Loucy (cell line): ENCODE data around the gene FHDC1.

Experiments used
- H2AFZ ChIP-seq: fragments of 200-600 bp; sonication (generic); 2 replicates; pipeline ENCODE4 v1.6.0; 2016; ENCODE audit warnings: antibody characterized with exemption, mild to moderate bottlenecking, low read length, moderate library complexity
- H3F3A ChIP-seq: fragments of 200-600 bp; 2 replicates; pipeline ENCODE4 v1.6.0; 2016; ENCODE audit warnings: antibody characterized with exemption, low read depth, mild to moderate bottlenecking
- H3K27me3 ChIP-seq: fragments of 200-600 bp; sonication (generic); 2 replicates; pipeline ENCODE4 v1.6.1; 2014; ENCODE audit warnings: low read length, mild to moderate bottlenecking; ENCODE audit not compliant: insufficient read depth, poor library complexity, severe bottlenecking
- H3K36me3 ChIP-seq: fragments of 200-600 bp; sonication (generic); 2 replicates; pipeline ENCODE4 v1.6.1; 2016; ENCODE audit warnings: low read length; ENCODE audit not compliant: insufficient read depth
- H3K4me1 ChIP-seq: fragments of 200-600 bp; sonication (generic); 2 replicates; pipeline ENCODE4 v1.5.1; 2014; ENCODE audit warnings: low read length, mild to moderate bottlenecking; ENCODE audit not compliant: insufficient read depth, poor library complexity, severe bottlenecking
- H3K4me2 ChIP-seq: fragments of 200-600 bp; sonication (generic); 2 replicates; pipeline ENCODE4 v1.6.0; 2014; ENCODE audit warnings: antibody characterized with exemption, low read length, low read depth, mild to moderate bottlenecking; ENCODE audit not compliant: poor library complexity, severe bottlenecking
- H3K4me3 ChIP-seq: fragments of 200-600 bp; sonication (generic); 2 replicates; pipeline ENCODE4 v1.5.1; 2014; ENCODE audit warnings: low read length, mild to moderate bottlenecking, mixed read lengths; ENCODE audit not compliant: poor library complexity, severe bottlenecking
- H3K79me2 ChIP-seq: fragments of 200-600 bp; sonication (generic); 2 replicates; pipeline ENCODE4 v1.6.1; 2014; ENCODE audit warnings: low read length; ENCODE audit not compliant: insufficient read depth
- H3K9ac ChIP-seq: fragments of 200-600 bp; sonication (generic); 2 replicates; pipeline ENCODE4 v1.6.0; 2014; ENCODE audit warnings: mild to moderate bottlenecking, low read depth, low read length, moderate library complexity; ENCODE audit not compliant: poor library complexity, severe bottlenecking
- H3K9me2 ChIP-seq: fragments of 200-600 bp; sonication (generic); replicated peaks from 2 replicates; pipeline ENCODE4 v1.6.1; 2016; ENCODE audit warnings: low read depth, low read length, mixed read lengths
- H3K9me3 ChIP-seq: fragments of 200-600 bp; sonication (generic); 2 replicates; pipeline ENCODE4 v1.6.1; 2014; ENCODE audit warnings: mild to moderate bottlenecking, antibody characterized with exemption, low read length, low read depth; ENCODE audit not compliant: insufficient read depth
- H4K20me1 ChIP-seq: fragments of 200-600 bp; sonication (generic); 2 replicates; pipeline ENCODE4 v1.6.0; 2014; ENCODE audit warnings: antibody characterized with exemption, low read length, mild to moderate bottlenecking; ENCODE audit not compliant: insufficient read depth, poor library complexity, severe bottlenecking
- EZH2phosphoT487 ChIP-seq: fragments of 200-600 bp; IDR thresholded peaks from 2 replicates; pipeline ENCODE4 v1.6.1; 2018; ENCODE audit warnings: antibody characterized with exemption, mild to moderate bottlenecking, moderate library complexity, borderline replicate concordance
- TF ChIP-seq, protein P1 (sequence below): fragments of 200-600 bp; sonication (generic); conservative IDR thresholded peaks from 2 replicates; pipeline ENCODE4 v1.5.1; 2014; ENCODE audit warnings: mild to moderate bottlenecking, antibody characterized with exemption, low read length

The FHDC1 gene

DNA sequence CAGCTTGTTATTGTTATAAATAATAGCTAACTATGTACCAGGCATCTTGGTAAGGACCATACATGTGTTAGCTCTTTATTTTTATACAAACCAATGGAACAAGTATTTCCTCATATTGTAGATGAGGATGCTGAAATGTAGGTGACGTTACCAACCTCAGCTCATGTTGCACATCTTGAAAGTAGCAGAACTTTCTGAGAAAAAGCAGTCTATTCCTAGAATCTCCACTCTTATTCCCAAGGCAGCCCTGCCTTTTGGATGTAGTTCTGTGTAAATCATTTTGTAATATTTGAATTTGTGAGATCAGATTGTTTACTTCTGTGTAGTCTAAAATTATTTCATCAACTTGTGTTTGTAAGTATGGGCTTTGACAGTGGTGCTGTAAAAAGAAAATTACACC, 5.3 kb downstream of the FHDC1 start:
- Histone ChIP-seq H3K36me3 (no peaks in the 10 kb centered on the region), H3K27me3 (no peaks in the 10 kb centered on the region), H3K9me2 (no peaks in the 10 kb centered on the region)

DNA sequence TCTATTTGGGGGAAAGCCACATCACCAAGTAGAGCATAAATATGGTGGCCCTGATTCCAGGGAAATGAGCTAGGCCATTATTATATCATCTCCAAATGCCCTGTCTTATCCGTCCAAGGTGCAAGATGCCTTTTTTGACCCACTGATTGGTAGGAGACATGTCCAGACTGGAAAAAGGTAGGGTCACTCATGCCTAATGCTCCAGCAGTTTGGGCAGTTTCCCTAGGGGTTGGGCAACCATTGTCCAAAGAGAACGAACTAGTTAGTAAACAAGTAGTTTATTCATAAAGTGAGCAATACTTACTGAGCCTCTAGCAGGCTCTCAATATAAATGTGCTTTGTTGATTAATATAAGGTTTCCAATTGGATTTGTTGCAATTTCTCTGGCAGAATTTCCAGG, 6.2 kb downstream of the FHDC1 start:
- H3K4me3 ChIP-seq: no peak overlapping the region
- no peaks in the 10 kb centered on the region for H3K79me2 ChIP-seq
- H3K36me3 ChIP-seq: no peaks in the 10 kb centered on the region
- no peak overlapping the region for H3K9ac ChIP-seq
- H3F3A ChIP-seq: no peaks in the 10 kb centered on the region
- H3K4me2 ChIP-seq: no peak overlapping the region
- no peaks in the 10 kb centered on the region for H3K9me2 ChIP-seq
- TF ChIP-seq EZH2phosphoT487: no peak
- TF ChIP-seq, protein P1, sequence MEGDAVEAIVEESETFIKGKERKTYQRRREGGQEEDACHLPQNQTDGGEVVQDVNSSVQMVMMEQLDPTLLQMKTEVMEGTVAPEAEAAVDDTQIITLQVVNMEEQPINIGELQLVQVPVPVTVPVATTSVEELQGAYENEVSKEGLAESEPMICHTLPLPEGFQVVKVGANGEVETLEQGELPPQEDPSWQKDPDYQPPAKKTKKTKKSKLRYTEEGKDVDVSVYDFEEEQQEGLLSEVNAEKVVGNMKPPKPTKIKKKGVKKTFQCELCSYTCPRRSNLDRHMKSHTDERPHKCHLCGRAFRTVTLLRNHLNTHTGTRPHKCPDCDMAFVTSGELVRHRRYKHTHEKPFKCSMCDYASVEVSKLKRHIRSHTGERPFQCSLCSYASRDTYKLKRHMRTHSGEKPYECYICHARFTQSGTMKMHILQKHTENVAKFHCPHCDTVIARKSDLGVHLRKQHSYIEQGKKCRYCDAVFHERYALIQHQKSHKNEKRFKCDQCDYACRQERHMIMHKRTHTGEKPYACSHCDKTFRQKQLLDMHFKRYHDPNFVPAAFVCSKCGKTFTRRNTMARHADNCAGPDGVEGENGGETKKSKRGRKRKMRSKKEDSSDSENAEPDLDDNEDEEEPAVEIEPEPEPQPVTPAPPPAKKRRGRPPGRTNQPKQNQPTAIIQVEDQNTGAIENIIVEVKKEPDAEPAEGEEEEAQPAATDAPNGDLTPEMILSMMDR: no peak
- peaks cover 20% of the 10 kb centered on the region for H3K4me1 ChIP-seq
- H2AFZ ChIP-seq: no peak overlapping the region
- no peaks in the 10 kb centered on the region for H3K27me3 ChIP-seq
- no peaks in the 10 kb centered on the region for H3K9me3 ChIP-seq
- H4K20me1 ChIP-seq: no peaks in the 10 kb centered on the region

More for the DNA sequence above, 5.3 kb downstream of the FHDC1 start:
- no peak overlapping the region for H3K4me2 ChIP-seq
- H3K9me3 ChIP-seq: no peaks in the 10 kb centered on the region
- no peaks in the 10 kb centered on the region for H3K79me2 ChIP-seq
- no peak overlapping the region for H2AFZ ChIP-seq
- no peak for TF ChIP-seq EZH2phosphoT487
- TF ChIP-seq, protein P1: no peak
- H3K4me3 ChIP-seq: no peak overlapping the region
- H4K20me1 ChIP-seq: no peaks in the 10 kb centered on the region
- H3K4me1 ChIP-seq: peaks cover 20% of the 10 kb centered on the region
- no peaks in the 10 kb centered on the region for H3F3A ChIP-seq
- no peak overlapping the region for H3K9ac ChIP-seq

DNA sequence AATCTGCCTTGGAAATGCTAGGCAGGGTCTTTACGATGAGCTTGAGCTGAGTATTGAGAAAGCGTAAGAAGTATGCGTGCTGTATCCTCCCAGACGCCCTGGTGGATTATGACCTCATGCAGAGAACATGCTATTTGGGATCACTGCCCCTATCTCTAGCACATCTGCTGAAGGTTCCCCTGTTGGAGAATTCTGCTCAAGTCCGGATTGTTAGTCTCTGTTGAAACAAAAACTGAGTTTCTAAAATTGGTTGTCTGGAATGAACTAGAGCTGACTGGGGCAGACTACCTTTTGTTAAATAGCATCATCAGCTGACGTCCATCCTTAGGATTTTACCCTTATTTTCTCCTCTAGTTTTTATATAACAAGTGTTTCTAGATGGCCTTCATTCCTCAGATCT, 7.5 kb downstream of the FHDC1 start:
- Histone ChIP-seq H2AFZ (peak overlapping the region; percentile 75), H3K4me3 (no peak overlapping the region), H3K27me3 (no peaks in the 10 kb centered on the region), H3K4me1 (peaks cover 20% of the 10 kb centered on the region), H3K9ac (peak overlapping the region; percentile 41), H3K4me2 (peak overlapping the region; percentile 29), H3K9me3 (no peaks in the 10 kb centered on the region), H4K20me1 (no peaks in the 10 kb centered on the region), H3K36me3 (no peaks in the 10 kb centered on the region), H3K9me2 (no peaks in the 10 kb centered on the region), H3K79me2 (no peaks in the 10 kb centered on the region), H3F3A (no peaks in the 10 kb centered on the region)
- TF ChIP-seq, protein P1: no peak
- TF ChIP-seq EZH2phosphoT487: no peak
